Osteoblast (primary cell): ENCODE data around the gene WHRN. TPM values are rescaled to one million over a fixed set of nuclear protein-coding genes. Genes with fewer than 3 reads are reported as not detected.

Experiments used
- DNase-seq: peaks from one replicate; pipeline ENCODE4 v3.0.0; 2011; ENCODE audit warnings: low spot score, mixed read lengths; ENCODE audit not compliant: insufficient read length; ENCODE audit errors: missing footprints
- H2AFZ ChIP-seq: 2 replicates; pipeline ENCODE4 v1.6.0; 2011; ENCODE audit warnings: mild to moderate bottlenecking, low read length
- H3K27ac ChIP-seq: 2 replicates; pipeline ENCODE4 v1.5.1; 2011; ENCODE audit warnings: mild to moderate bottlenecking, low read depth, low read length, moderate library complexity
- H3K27me3 ChIP-seq: 2 replicates; pipeline ENCODE4 v1.6.0; 2012; ENCODE audit warnings: mild to moderate bottlenecking, control low read depth, inconsistent platforms, low read length, moderate library complexity; ENCODE audit not compliant: insufficient read depth
- H3K36me3 ChIP-seq: 2 replicates; pipeline ENCODE4 v1.5.1; 2011; ENCODE audit warnings: mild to moderate bottlenecking, low read length, control low read depth, moderate library complexity; ENCODE audit not compliant: insufficient read depth
- H3K4me1 ChIP-seq: 2 replicates; pipeline ENCODE4 v1.5.1; 2011; ENCODE audit warnings: mild to moderate bottlenecking, low read length, control low read depth, moderate library complexity; ENCODE audit not compliant: insufficient read depth
- H3K4me2 ChIP-seq: 2 replicates; pipeline ENCODE4 v1.6.0; 2011; ENCODE audit warnings: mild to moderate bottlenecking, low read length; ENCODE audit not compliant: insufficient read depth
- H3K4me3 ChIP-seq: fragments of 200-600 bp; sonication (generic); 3 replicates; pipeline ENCODE4 v1.5.1; 2012; ENCODE audit warnings: mild to moderate bottlenecking, low read length, inconsistent platforms; ENCODE audit not compliant: insufficient read depth
- H3K79me2 ChIP-seq: 2 replicates; pipeline ENCODE4 v1.6.0; 2012; ENCODE audit warnings: mild to moderate bottlenecking, low read length, control low read depth, inconsistent platforms; ENCODE audit not compliant: insufficient read depth
- H3K9me3 ChIP-seq: 2 replicates; pipeline ENCODE4 v1.5.1; 2011; ENCODE audit warnings: low read depth, low read length, control low read depth
- H4K20me1 ChIP-seq: 2 replicates; pipeline ENCODE4 v1.6.0; 2012; ENCODE audit warnings: mild to moderate bottlenecking, low read length, control low read depth; ENCODE audit not compliant: insufficient read depth
- total RNA-seq: library from RNA; depleted of rRNA; stranded (reverse); fragments of >200 nt; gene quantifications from 2 replicates; pipeline ENCODE4 v1.2.3, GENCODE V29; 2012
- TF ChIP-seq, protein P1 (sequence below): IDR thresholded peaks from 2 replicates; pipeline ENCODE4 v1.5.1; 2011; ENCODE audit warnings: mild to moderate bottlenecking, low read depth, low read length, moderate library complexity; ENCODE audit errors: extremely low read depth

WHRN gene
- total RNA-seq, 1 donor, result 2.2 TPM

GRCh38 chr9:114450181-114450580 lies 55.1 kb downstream of the WHRN start:
- no peak for DNase-seq

GRCh38 chr9:114449236-114449635 lies 56.0 kb downstream of the WHRN start:
- Histone ChIP-seq H4K20me1 (peaks cover 6% of the 10 kb centered on the region), H3K9me3 (no peaks in the 10 kb centered on the region), H3K79me2 (no peaks in the 10 kb centered on the region), H3K4me3 (no peak overlapping the region), H2AFZ (no peak overlapping the region), H3K4me1 (peaks cover 27% of the 10 kb centered on the region), H3K4me2 (no peak overlapping the region), H3K27me3 (peaks cover 11% of the 10 kb centered on the region), H3K27ac (no peak overlapping the region), H3K36me3 (no peaks in the 10 kb centered on the region)
- DNase-seq, result peak; percentile 41
- TF ChIP-seq, protein P1, sequence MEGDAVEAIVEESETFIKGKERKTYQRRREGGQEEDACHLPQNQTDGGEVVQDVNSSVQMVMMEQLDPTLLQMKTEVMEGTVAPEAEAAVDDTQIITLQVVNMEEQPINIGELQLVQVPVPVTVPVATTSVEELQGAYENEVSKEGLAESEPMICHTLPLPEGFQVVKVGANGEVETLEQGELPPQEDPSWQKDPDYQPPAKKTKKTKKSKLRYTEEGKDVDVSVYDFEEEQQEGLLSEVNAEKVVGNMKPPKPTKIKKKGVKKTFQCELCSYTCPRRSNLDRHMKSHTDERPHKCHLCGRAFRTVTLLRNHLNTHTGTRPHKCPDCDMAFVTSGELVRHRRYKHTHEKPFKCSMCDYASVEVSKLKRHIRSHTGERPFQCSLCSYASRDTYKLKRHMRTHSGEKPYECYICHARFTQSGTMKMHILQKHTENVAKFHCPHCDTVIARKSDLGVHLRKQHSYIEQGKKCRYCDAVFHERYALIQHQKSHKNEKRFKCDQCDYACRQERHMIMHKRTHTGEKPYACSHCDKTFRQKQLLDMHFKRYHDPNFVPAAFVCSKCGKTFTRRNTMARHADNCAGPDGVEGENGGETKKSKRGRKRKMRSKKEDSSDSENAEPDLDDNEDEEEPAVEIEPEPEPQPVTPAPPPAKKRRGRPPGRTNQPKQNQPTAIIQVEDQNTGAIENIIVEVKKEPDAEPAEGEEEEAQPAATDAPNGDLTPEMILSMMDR, result no peak

More at GRCh38 chr9:114450181-114450580, 55.1 kb downstream of the WHRN start:
- no peak overlapping the region for H3K4me3 ChIP-seq
- H3K79me2 ChIP-seq, result no peaks in the 10 kb centered on the region
- no peaks in the 10 kb centered on the region for H3K9me3 ChIP-seq
- H3K36me3 ChIP-seq, result no peaks in the 10 kb centered on the region
- no peak overlapping the region for H2AFZ ChIP-seq
- TF ChIP-seq, protein P1, result no peak
- peaks cover 26% of the 10 kb centered on the region for H3K4me1 ChIP-seq
- no peak overlapping the region for H3K4me2 ChIP-seq
- peaks cover 6% of the 10 kb centered on the region for H4K20me1 ChIP-seq
- H3K27ac ChIP-seq, result no peak overlapping the region
- H3K27me3 ChIP-seq, result peaks cover 11% of the 10 kb centered on the region

- TF ChIP-seq, protein P1, result no peak
- peaks cover 27% of the 10 kb centered on the region for H3K4me1 ChIP-seq
- no peaks in the 10 kb centered on the region for H3K36me3 ChIP-seq
- H3K27me3 ChIP-seq, result peaks cover 11% of the 10 kb centered on the region
- H3K79me2 ChIP-seq, result no peaks in the 10 kb centered on the region
- no peak overlapping the region for H3K4me3 ChIP-seq
- H3K4me2 ChIP-seq, result no peak overlapping the region
- DNase-seq, result peak; percentile 73
- no peak overlapping the region for H2AFZ ChIP-seq
- H4K20me1 ChIP-seq, result peaks cover 6% of the 10 kb centered on the region
- no peaks in the 10 kb centered on the region for H3K9me3 ChIP-seq
- H3K27ac ChIP-seq, result no peak overlapping the region
Observed at GRCh38 chr9:114448706-114449105, 56.6 kb downstream of the WHRN start.

GRCh38 chr9:114446672-114447450 lies 58.4 kb downstream of the WHRN start:
- Histone ChIP-seq H3K27ac (no peak overlapping the region), H3K4me3 (no peak overlapping the region), H3K36me3 (no peaks in the 10 kb centered on the region), H3K4me1 (peaks cover 27% of the 10 kb centered on the region), H3K9me3 (no peaks in the 10 kb centered on the region), H4K20me1 (no peaks in the 10 kb centered on the region), H3K79me2 (no peaks in the 10 kb centered on the region), H2AFZ (no peak overlapping the region), H3K4me2 (peak overlapping the region; percentile 51), H3K27me3 (peaks cover 8% of the 10 kb centered on the region)
- TF ChIP-seq, protein P1, result no peak
- DNase-seq, result peak; percentile 48
